GM20431 (cell line): ENCODE measurements around the gene ARHGAP23.

Source experiments
- in situ Hi-C: fragments of 300-500 bp; cut with MseI, MboI; formaldehyde crosslinking; loops from one replicate; pipeline ENCODE4 v1.15.0; 2020; ENCODE audit warnings: low sequenced_read_pairs; ENCODE audit not compliant: unreplicated experiment

The ARHGAP23 gene

DNA sequence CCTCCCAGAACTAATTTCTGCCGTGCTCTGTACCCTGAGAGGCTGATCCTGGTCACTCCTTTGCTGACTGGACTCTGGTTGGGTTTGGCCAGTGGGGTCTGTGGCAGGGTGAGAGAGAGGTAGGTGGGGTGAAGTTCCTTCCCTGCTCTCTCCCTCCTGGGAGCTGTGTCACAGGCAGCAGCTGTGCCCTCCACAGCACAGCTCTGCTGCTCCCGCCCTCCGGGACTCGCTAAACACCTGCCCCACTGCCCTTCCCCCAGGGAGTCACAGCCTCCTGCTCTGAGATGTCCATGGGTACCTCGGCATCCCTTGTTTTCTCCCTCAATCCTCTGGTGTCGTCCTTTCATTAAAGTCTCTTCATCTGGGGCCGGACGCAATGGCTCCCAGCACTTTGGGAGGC, 111.1 kb downstream of the ARHGAP23 start:
- in situ Hi-C loops = no loop called here

DNA sequence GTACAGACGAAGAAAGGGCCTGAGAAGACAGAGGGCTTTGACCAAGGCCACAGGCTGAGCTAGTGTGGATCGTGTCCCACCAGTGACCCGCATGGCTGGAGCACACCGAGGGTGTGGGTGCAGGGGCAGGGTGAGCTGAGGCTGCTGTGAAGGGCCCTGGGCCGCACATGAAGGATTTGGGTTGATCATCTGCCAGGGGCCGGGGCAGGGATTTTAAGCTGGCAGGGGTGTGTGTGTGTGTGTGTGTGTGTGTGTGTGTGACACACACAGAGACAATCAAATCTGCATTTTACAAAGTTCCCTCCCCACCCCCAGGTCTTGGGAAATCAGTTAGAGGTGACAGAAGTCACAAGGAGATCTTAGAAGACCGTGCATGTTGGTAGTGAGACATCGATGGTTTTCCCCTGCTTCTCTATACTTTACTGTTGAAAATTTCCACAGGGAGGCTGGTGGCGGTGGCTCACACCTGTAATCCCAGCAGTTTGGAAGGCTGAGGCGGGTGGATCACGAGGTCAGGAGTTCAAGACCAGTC, 112.3 kb downstream of the ARHGAP23 start:
- in situ Hi-C loops = no loop called here

DNA sequence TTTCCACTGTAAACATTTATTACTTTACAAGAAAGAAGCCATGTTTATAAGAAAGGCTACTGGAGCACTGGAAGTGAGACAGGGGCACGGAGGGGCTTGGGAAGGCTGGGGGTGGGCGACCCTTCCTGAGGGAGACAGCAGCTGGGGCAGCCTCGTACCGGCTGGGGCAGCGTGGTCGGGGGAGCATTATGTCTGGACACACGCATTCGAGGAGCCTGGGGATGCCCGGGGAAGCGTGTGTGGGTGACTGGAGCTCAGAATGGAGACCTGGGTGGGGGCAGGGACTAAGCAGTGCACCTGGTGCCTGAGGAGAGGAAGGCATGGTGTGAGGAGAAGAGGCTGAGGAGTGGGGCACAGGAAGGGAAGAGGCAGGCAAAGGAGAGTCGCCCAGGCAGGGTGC, 113.0 kb downstream of the ARHGAP23 start:
- in situ Hi-C loops = no loop called here

DNA sequence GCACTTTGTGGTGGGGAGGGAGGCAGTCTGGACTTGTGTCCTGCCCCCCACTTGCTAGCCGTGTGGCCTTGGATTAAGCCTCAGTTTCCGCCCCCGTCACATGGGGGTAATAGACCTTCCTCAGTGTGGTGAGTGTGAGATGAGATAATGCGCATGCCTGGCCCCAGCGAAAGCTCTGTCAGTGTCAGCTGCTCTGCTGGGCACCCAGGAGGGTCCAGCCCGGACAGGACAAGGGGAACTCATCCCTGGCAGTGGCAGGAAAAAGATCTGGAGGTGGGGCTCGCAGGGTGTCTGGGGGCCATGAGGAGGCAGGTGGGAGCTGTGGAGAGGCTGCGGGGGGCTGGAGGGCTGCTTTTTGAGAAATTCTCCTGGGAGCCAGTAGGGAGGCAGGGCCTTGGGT, 114.0 kb downstream of the ARHGAP23 start:
- in situ Hi-C loops = no loop called here

DNA sequence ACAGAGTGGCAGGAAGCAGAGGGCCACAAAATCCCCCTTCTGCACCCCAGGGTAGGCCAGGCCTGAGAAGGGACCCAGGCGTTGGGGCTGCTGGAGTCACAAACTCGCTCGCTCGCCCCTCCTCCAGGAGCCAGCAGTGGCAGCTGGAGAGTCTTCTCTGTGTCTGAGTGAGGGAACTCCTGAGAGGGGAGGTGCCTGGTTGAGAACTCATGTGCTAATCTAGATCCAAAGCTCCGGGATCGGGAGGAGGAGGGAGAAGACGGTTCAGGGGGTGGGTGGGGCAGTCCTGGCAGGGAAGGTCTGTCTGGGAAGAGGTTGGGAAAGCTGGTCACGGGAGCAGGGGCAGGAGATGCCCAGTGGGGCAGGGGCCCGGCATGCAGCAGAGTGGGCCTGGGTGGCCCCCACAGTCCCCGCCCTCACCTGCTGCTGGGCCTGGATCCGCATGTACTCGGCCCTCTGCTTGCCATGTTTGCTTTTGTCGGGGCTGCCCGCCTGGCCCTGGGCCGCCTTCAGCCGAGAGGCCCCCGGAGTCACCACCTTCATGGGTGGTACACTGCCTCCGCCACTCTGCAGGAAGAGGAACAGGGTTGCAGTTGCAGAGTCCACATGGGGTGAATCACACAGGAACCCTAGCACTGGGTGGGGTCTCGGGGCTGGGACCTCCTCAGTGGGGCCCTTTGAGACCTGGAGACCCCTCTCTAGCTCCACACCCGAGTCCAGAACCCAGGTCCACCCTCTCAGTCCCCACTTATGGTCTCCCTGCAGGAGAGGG, 115.3 kb downstream of the ARHGAP23 start:
- in situ Hi-C loops = no loop called here

DNA sequence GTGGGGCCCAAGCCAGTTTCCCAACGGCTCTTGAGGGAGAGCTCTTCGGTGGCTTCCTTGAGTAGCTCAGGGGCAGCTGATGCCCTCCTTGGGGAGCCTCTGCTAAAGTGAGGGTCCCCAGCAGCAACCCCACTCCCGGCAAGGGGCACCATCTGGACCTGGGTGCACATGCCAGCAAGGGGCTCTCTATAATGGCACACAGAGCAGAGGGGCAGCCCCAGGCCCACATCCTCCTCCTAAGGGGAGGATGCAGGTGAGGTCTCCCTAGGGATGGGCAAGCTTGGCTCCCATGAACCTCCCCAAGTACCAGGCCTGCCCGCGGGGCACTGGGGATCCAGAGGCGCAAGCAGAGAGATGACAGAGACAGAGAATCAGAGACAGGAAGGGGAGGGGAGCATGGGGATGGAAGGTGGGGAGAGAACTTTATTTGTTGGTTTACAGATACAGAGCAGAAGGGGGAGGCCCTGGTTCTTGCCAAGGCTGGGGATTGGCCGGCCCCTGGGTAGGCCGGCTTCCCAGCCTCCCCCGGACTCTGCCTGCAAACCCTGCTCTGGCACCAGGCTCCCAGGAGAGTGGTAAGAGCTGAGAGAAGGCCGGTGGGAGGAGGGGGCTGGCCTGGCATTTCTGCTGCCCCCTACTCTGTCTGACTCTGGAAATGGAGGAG, 116.0 kb downstream of the ARHGAP23 start:
- in situ Hi-C loops = no loop called here

DNA sequence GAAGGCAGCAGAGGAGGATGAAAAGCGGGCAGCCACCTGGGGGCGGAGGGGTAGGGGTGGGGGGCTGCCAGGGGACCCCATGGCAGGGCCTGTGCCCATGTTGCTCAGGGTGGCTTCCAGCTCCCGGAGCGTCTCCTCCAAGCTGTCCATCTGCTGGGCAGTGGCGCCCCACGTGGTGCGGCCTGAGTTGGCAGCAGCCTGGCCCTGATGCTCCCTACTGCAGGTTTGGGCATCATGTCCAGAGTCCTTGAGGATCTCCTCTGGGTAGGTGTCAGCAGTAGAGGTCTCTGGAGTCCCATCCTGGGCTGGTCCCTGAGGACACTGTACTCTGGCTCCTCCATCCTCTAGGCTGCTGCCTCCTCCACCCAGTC, 116.6 kb downstream of the ARHGAP23 start:
- in situ Hi-C loops = no loop called here

DNA sequence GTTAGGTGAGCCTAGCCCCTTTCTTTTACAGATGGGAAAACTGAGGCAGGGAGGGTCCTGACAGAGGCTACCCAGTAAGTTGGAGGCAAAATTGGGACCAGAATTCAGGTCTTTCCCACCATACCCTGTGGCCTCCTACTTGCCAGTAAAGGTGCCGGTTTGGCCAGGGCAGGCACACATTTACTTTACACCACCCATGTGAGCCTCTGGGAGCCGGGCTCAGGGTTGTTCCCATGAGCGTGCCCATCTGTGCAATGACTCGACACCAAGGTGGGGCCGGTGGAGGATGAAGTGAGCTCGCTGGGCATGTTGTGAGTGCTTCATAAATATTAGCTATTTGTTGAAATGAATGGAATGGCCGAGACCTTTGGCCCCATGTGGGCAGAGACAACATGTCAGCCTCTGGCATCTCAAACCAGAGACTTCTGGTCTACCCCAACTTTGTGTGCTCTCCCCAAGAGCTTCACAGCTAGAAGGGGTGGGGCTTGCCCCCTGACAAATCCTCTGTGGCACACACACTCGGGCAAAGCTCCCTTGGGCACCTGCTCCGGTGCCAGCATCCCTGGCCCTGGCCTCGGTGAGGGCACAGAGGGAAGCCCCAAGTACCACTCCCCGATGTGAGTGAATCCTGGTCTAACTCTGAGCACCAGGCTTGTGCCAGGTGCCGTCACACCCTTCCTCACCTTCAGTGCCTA, 117.4 kb downstream of the ARHGAP23 start:
- in situ Hi-C loops = no loop called here

DNA sequence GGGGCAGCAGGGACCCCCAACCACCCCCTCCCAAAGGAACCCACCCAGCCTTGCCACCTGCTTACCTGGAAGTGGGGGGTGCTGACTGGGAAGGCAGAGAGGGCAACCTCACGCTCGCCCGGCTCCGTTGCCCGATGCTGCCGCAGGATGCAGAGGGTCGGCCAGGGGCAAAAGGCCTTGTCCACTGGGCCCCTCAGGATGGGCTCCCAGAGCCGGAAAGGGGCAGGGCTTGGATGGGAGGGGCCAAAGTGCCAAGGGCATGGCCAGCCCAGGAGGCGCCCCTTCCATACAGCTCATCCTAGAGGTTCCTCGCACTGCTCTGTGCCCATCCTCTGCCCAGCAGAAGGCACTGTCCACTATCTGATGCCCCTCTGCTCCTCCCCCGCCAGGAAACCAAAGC, 118.1 kb downstream of the ARHGAP23 start:
- in situ Hi-C loops = no loop called here

DNA sequence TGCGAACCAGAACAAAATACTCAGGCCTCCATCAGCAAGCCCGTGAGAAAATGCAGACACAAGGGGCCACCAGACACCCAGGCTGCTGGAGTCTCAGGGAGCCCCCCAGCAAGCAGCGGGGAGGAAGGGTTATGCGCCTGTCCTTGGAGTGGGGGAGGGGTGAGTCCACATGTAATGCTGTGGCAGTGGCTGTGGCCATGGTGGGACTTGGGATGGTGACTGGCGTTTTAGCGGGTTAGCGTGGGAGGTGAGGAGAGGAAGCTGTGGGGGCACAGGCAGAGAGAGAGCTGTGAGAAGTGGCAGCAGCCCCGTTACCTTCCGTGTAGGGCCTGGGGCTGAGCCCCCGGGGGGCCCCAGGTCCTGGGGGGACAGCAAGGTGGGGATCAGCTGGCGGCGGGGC, 119.2 kb downstream of the ARHGAP23 start:
- in situ Hi-C loops = no loop called here

DNA sequence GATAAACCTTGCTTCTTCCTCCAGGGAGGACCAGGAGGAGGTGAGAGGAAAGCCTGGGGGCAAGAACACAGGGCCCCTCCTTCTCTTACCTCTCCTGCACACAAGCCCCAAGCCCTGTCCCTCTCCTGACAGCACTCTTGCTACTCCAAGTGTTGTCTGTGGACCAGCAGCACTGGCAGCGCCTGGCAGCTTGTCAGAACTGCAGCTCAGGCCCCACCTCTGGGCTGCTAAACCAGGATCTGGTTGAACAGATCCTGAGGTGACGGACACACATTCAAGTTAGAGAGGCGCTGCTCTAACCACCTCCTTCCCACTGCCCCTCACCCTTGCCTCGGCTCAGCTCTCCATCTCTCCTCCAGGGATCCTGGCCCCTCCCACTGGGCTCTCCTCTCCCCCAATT, 121.0 kb downstream of the ARHGAP23 start:
- in situ Hi-C loops = no loop called here

DNA sequence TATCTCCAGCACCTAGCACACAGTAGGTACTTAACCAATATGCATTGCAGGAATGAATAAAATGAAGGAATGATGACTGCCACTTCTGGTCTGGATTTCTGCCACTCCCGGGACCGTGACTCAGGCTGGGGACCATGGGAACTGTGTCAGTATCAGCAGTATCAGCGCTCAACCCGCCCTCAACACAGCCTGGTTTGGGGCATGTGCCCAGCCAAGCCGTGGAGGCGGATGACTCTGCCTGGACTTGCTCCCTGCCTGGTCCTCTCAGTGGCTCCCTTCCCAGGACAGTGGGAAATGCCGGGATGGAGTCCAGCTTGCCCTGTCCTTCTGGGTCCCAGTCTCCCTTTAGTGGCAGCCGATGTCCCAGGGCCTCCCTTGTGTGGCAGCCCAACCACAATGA, 122.4 kb downstream of the ARHGAP23 start:
- in situ Hi-C loops = loop anchor here (25.0 kb wide), 1 partner anchor 112 kb away; the partner anchor contains the start of gene EPOP

DNA sequence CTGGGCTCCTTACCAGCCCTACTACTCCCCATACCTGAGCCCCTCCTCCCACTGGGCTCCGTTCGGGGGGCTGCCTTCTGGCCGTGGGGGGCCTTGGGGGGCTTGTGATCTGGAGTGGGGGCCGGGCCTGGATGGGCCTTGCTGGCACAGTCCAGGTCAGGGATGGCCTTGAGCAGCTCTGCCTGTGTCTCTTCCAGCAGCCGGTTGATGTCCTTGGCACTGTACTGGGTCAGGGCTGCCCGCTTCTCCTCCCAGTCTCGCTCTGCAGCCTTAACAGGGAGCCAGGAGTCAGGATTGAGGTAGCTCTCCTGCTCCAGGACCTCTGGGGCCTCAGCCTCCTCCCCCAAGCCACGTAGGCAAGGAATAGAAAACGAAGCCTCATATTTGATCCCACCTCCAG, 122.9 kb downstream of the ARHGAP23 start:
- in situ Hi-C loops = loop anchor here (25.0 kb wide), 1 partner anchor 111 kb away; the partner anchor contains the start of gene EPOP

DNA sequence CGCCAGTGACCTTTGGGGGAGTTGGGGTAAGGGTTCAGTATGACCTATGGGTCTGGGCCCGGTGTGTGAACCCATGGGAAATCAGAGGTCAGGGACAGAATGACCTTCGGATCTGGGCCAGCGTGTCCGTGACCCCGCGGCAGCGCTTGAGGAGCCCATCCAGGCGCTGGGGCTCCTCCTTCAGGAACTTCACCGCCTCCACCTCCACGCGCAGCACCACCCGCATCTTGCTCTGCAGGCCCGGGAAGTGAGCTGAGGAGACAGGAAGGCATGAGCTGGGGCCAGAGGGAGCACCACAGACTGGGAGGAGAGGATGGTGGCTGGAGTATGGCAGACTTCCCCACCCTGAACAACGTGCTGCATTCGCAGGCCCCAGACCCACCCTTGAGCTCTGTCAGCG, 124.1 kb downstream of the ARHGAP23 start:
- in situ Hi-C loops = loop anchor here (25.0 kb wide), 1 partner anchor 110 kb away; the partner anchor contains the start of gene EPOP

DNA sequence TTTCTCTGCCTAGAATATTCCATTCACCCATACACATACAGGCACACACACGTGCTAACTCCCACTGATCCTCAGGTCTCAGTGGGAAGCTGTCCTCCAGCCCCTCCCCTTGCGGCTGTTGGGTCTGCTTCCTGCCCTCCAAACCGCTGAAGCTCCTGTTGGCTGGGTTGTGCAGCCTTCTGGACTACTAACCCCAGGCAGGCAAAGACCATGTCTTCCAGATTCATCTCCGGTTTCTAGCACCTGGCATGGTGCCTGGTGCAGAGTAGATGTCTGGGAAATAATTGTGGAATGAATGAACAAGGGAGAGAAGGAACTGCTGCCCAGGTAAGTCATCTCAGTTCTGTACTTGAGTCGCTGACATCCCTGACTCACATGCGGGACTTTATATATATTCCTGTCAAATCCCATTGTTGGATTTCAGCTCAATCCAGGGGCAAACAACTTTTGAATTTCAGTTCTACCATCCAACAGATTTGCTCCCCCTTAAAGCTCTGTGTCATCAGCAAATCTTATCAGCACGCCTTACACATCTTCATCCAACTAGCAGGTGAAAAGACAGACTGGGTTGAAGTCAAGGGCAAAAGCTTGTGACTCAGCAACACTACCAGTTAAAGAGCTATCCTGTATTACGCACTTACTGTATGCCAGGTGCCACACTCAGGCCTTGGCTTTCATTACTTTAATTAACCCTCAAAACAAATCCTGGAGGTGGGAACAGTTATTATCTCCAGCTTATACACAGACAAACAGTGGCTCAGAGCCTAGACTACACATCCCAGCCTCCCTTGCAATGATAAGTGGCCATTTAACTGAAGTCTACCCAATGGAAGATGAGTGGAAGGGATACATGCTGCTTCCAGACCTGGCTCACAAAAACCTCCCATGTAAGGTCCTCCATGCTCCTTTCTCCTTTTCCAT, 126.4 kb downstream of the ARHGAP23 start:
- in situ Hi-C loops = loop anchor here (25.0 kb wide), 1 partner anchor 108 kb away; the partner anchor contains the start of gene EPOP

DNA sequence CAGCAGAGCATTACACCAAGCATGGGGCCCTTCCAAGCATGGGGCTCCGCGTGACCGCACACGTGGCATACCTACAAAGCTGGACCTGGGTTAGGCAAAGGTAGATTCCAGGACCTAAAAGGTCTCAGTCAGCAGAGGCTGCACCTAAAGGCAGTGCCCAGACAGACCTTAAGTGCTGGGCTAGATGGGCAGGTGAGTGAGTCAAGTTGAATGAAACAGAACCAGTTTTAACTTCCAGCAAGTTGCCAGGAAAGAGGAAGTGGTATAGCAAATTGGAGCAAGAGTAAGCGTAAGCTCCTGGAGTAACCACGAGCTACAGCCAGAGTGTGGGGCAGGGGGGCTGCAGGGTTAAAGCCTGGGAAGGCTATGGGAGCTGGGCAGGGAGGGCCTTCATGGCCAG, 128.0 kb downstream of the ARHGAP23 start:
- in situ Hi-C loops = loop anchor here (25.0 kb wide), 1 partner anchor 106 kb away; the partner anchor contains the start of gene EPOP

DNA sequence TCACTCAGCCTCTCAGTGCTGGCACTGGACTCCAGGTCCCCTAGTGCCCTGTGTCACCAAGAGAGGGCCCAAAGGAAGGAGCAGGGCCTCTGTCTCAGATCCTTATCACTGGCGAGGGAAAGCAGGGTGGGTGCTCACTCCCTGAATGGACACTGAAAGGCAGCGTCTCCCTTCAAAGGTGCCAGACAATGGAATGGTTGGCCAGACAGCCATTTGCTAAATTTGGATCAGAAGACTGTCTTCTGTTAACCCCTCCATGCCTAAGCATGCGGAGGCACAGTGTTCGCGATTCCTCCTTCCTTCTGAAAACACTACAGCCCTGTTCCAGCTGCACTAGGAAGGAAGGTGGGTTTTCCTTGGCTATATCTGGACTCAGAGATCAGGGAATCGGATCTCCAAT, 129.1 kb downstream of the ARHGAP23 start:
- in situ Hi-C loops = loop anchor here (25.0 kb wide), 1 partner anchor 105 kb away; the partner anchor contains the start of gene EPOP

DNA sequence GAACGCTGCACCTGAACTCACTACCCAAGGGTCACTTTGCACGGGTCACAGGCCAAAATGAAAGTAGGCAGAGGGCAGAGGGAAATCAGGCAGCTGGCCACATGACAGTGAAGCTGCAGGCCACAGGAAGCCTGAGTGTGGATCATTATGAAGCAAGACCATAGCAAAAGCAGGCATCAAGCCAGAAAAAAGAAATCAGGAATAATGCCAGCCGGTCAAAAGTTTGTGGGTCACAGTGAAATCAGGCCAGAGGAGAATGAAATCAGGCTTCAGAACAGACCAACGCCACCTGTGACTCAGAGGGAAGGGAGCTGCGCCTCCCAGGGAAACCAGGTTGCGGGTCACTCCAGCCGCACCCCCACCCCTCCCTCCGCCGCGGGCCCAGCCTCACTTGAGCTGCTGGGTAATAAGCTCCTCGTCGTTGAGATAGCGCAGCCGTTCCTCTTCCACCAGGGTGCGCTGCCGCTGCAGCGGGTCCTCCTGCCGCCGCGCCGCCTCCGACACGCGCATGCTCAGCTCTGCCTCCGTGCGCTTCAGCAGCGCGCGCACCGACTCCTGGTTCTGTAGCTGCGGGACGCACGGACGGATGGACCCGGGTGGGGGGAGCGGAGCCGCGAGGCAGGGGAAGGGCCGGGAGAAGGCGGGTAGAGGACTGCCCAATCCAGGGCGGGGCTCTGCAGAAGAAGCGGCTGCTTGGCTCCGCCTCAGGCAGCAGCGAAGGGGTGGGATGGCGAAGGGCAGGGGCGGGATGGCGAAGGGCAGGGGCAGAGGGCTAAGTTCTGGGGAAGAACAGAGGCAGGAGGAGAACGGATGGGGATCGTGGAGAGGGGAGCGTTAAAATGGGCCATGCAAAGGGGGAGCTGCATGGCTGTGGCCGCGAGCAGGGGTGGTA, 129.8 kb downstream of the ARHGAP23 start:
- in situ Hi-C loops = loop anchor here (25.0 kb wide), 1 partner anchor 104 kb away; the partner anchor contains the start of gene EPOP

DNA sequence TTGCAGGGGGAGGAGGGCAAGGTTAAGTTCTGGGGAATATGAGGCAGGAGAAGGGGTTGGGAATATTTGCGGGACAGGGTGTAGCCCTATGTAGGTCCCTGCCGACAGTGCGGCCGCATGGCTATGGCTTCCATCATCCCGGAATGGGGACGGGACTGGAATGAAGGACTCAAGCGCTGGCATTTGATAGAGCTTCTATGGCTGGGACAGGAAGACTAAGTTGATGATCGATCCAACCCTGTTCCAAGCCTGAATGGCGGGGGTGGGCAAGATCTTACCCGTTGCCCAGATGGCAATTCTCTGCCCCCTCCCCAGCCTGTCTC, 130.4 kb downstream of the ARHGAP23 start:
- in situ Hi-C loops = loop anchor here (25.0 kb wide), 1 partner anchor 104 kb away; the partner anchor contains the start of gene EPOP
